Thyroid gland (tissue), 4 donors: ENCODE data around the gene C5.

Experiments used
- POLR2A ChIP-seq, 2 donors: fragments of 450-650 bp; IDR thresholded peaks; one replicate each; pipeline ENCODE4 v1.6.1; 2017; ENCODE audit warnings: antibody characterized with exemption in 2 of 2, mild to moderate bottlenecking in 2 of 2, moderate library complexity in 1 of 2
- TF ChIP-seq, protein P1 (sequence below), 6 experiments: fragments of 200-600 bp in 3 of 6; fragments of 450-650 bp in 3 of 6; sonication (generic) in 3 of 6; IDR thresholded peaks; one replicate each; pipeline ENCODE4 v1.5.1; 2016 to 2019; ENCODE audit warnings: antibody characterized with exemption in 6 of 6, mild to moderate bottlenecking in 2 of 6, inconsistent platforms in 1 of 6, moderate library complexity in 1 of 6

DNA sequence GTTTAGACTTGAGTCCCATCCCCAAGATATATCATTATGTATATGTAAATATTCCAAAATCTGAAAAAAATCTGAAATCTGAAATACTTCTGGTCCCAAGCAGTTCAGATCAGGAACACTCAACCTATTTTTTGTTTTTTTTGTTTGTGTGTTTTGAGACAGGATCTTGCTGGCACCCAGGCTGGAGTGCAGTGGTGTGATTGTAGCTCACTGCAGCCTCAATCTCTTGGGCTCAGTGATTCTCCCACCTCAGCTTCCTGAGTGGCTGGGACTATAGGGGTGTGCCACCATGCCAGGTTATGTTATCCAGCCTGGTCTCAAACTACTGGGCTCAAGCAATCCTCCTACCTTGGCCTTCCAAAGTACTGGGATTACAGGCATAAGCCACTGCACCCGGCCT lies 72.8 kb downstream of the C5 start:
- TF ChIP-seq, protein P1, sequence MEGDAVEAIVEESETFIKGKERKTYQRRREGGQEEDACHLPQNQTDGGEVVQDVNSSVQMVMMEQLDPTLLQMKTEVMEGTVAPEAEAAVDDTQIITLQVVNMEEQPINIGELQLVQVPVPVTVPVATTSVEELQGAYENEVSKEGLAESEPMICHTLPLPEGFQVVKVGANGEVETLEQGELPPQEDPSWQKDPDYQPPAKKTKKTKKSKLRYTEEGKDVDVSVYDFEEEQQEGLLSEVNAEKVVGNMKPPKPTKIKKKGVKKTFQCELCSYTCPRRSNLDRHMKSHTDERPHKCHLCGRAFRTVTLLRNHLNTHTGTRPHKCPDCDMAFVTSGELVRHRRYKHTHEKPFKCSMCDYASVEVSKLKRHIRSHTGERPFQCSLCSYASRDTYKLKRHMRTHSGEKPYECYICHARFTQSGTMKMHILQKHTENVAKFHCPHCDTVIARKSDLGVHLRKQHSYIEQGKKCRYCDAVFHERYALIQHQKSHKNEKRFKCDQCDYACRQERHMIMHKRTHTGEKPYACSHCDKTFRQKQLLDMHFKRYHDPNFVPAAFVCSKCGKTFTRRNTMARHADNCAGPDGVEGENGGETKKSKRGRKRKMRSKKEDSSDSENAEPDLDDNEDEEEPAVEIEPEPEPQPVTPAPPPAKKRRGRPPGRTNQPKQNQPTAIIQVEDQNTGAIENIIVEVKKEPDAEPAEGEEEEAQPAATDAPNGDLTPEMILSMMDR (IDR thresholded peaks at IDR 0.05) = no peak
- TF ChIP-seq POLR2A (IDR thresholded peaks at IDR 0.05) = peak in 1 of 2 donors; percentile 34
